Hematopoietic multipotent progenitor cell treated with erythropoietin and hydrocortisone succinate and interleukin-3 and kit ligand, for 15 days (in vitro differentiated cells): ENCODE measurements around the gene UGT1A1.
"Not testable (repeated sequence)": the region's sequence is repeated elsewhere in the genome, so short reads cannot be mapped to it uniquely, and the experiment has no call there.

Source experiments
- DNase-seq: peaks from one replicate; pipeline ENCODE4 v3.0.0-alpha.2; 2015; ENCODE audit warnings: low spot score

The UGT1A1 gene

GRCh38 chr2:233760043-233760442, at the start of gene UGT1A1:
Gene UGT1A1, plus strand, starts transcription at chr2:233760270. Its CDS starts 18 bp downstream, at chr2:233760288.
- DNase-seq = no peak

GRCh38 chr2:233711312-233712008, 48.6 kb upstream of the UGT1A1 start:
- peak; percentile 58 for DNase-seq

- no peak for DNase-seq
These were observed 47.3 kb upstream of the UGT1A1 start, which contains the start of gene UGT1A5 for GRCh38 chr2:233712611-233713261. Gene UGT1A5, plus strand, starts transcription at chr2:233712907. Its CDS starts 85 bp downstream, at chr2:233712992.

- DNase-seq = no peak
These were observed 46.8 kb upstream of the UGT1A1 start for GRCh38 chr2:233713262-233713615.

- no peak for DNase-seq
These were observed 45.9 kb upstream of the UGT1A1 start for GRCh38 chr2:233714121-233714520.

GRCh38 chr2:233718552-233718951, 41.5 kb upstream of the UGT1A1 start, which contains the start of gene UGT1A4:
Gene UGT1A4, plus strand, starts transcription at chr2:233718736. Its CDS starts 85 bp downstream, at chr2:233718821.
- no peak for DNase-seq

- no peak for DNase-seq
These were observed 31.3 kb upstream of the UGT1A1 start, which contains the start of gene UGT1A3 for GRCh38 chr2:233728723-233729301. Gene UGT1A3, plus strand, starts transcription at chr2:233729042. Its CDS starts 85 bp downstream, at chr2:233729127.

GRCh38 chr2:233736868-233737653, 23.0 kb upstream of the UGT1A1 start:
- not testable (repeated sequence) for DNase-seq

- DNase-seq = no peak
These were observed 19.2 kb upstream of the UGT1A1 start for GRCh38 chr2:233740870-233741269.

GRCh38 chr2:233743464-233744259, 16.4 kb upstream of the UGT1A1 start:
- no peak for DNase-seq

- DNase-seq = no peak
These were observed 14.9 kb upstream of the UGT1A1 start for GRCh38 chr2:233745073-233745755.

GRCh38 chr2:233745838-233746237, 14.2 kb upstream of the UGT1A1 start:
- not testable (repeated sequence) for DNase-seq

GRCh38 chr2:233746475-233747282, 13.4 kb upstream of the UGT1A1 start:
- no peak for DNase-seq

- no peak for DNase-seq
These were observed 12.9 kb upstream of the UGT1A1 start for GRCh38 chr2:233747283-233747544.

- not testable (repeated sequence) for DNase-seq
These were observed 9.4 kb upstream of the UGT1A1 start for GRCh38 chr2:233750689-233751088.

- not testable (repeated sequence) for DNase-seq
These were observed 8.7 kb upstream of the UGT1A1 start for GRCh38 chr2:233751212-233752009.

- DNase-seq = no peak
These were observed 5.0 kb upstream of the UGT1A1 start for GRCh38 chr2:233754872-233755611.

GRCh38 chr2:233756429-233757081, 3.5 kb upstream of the UGT1A1 start:
- DNase-seq = no peak
